ACC112 (cell line): Measurements from ENCODE around the gene CTIF.

Experiments used
- H2AFZ ChIP-seq: fragments of 200-600 bp; sonication (generic); one replicate; pipeline ENCODE4 v1.6.0; 2017; ENCODE audit warnings: antibody characterized with exemption, low read length; ENCODE audit not compliant: unreplicated experiment
- H3K27ac ChIP-seq: fragments of 200-600 bp; sonication (generic); 2 replicates; pipeline ENCODE4 v1.5.1; 2014; ENCODE audit warnings: low read depth, mild to moderate bottlenecking, antibody characterized with exemption, low read length, moderate library complexity
- H3K27me3 ChIP-seq: fragments of 200-600 bp; sonication (generic); 2 replicates; pipeline ENCODE4 v1.6.1; 2014; ENCODE audit warnings: mild to moderate bottlenecking, antibody characterized with exemption, low read length, moderate library complexity, mixed read lengths; ENCODE audit not compliant: insufficient read depth
- H3K36me3 ChIP-seq: fragments of 200-600 bp; sonication (generic); 2 replicates; pipeline ENCODE4 v1.6.1; 2016; ENCODE audit warnings: mild to moderate bottlenecking, antibody characterized with exemption, low read length, moderate library complexity, mixed read lengths; ENCODE audit not compliant: insufficient read depth
- H3K4me1 ChIP-seq: fragments of 200-600 bp; sonication (generic); one replicate; pipeline ENCODE4 v1.6.1; 2016; ENCODE audit warnings: low read length, mixed read lengths; ENCODE audit not compliant: insufficient read depth, unreplicated experiment, control insufficient read depth
- H3K4me3 ChIP-seq: fragments of 200-600 bp; sonication (generic); 2 replicates; pipeline ENCODE4 v1.5.1; 2014; ENCODE audit warnings: mild to moderate bottlenecking, low read depth, low read length
- H3K79me2 ChIP-seq: fragments of 200-600 bp; sonication (generic); one replicate; pipeline ENCODE4 v1.6.0; 2016; ENCODE audit warnings: low read length; ENCODE audit not compliant: control insufficient read depth, unreplicated experiment, insufficient read depth

CTIF gene

GRCh38 chr18:48667276-48668254 is 128.7 kb downstream of the CTIF start:
- H3K27me3 ChIP-seq: no peaks in the 10 kb centered on the region
- H3K4me1 ChIP-seq: peaks cover 3% of the 10 kb centered on the region
- H2AFZ ChIP-seq: no peak overlapping the region
- H3K4me3 ChIP-seq: no peak overlapping the region
- no peaks in the 10 kb centered on the region for H3K79me2 ChIP-seq
- no peak overlapping the region for H3K27ac ChIP-seq
- peaks cover 26% of the 10 kb centered on the region for H3K36me3 ChIP-seq

GRCh38 chr18:48668466-48669179 is 129.8 kb downstream of the CTIF start:
- no peak overlapping the region for H2AFZ ChIP-seq
- no peak overlapping the region for H3K27ac ChIP-seq
- H3K4me1 ChIP-seq: peaks cover 2% of the 10 kb centered on the region
- H3K27me3 ChIP-seq: no peaks in the 10 kb centered on the region
- H3K79me2 ChIP-seq: no peaks in the 10 kb centered on the region
- H3K4me3 ChIP-seq: no peak overlapping the region
- H3K36me3 ChIP-seq: peaks cover 26% of the 10 kb centered on the region

- Histone ChIP-seq H3K36me3 (peaks cover 26% of the 10 kb centered on the region), H3K27ac (no peak overlapping the region), H3K4me1 (peaks cover 8% of the 10 kb centered on the region), H3K27me3 (no peaks in the 10 kb centered on the region), H2AFZ (no peak overlapping the region), H3K4me3 (no peak overlapping the region), H3K79me2 (no peaks in the 10 kb centered on the region)
Observed at GRCh38 chr18:48669180-48669675, 130.4 kb downstream of the CTIF start.

GRCh38 chr18:48669991-48670750 is 131.3 kb downstream of the CTIF start:
- no peak overlapping the region for H2AFZ ChIP-seq
- no peaks in the 10 kb centered on the region for H3K27me3 ChIP-seq
- peaks cover 26% of the 10 kb centered on the region for H3K36me3 ChIP-seq
- no peaks in the 10 kb centered on the region for H3K79me2 ChIP-seq
- peaks cover 14% of the 10 kb centered on the region for H3K4me1 ChIP-seq
- H3K4me3 ChIP-seq: no peak overlapping the region
- no peak overlapping the region for H3K27ac ChIP-seq

- Histone ChIP-seq H3K4me1 (peaks cover 21% of the 10 kb centered on the region), H2AFZ (no peak overlapping the region), H3K27me3 (no peaks in the 10 kb centered on the region), H3K27ac (no peak overlapping the region), H3K36me3 (peaks cover 20% of the 10 kb centered on the region), H3K4me3 (no peak overlapping the region), H3K79me2 (no peaks in the 10 kb centered on the region)
Observed at GRCh38 chr18:48670751-48671560, 132.1 kb downstream of the CTIF start.

GRCh38 chr18:48671561-48671945 is 132.7 kb downstream of the CTIF start:
- Histone ChIP-seq H3K27ac (no peak overlapping the region), H3K79me2 (no peaks in the 10 kb centered on the region)

GRCh38 chr18:48672671-48673340 is 134.0 kb downstream of the CTIF start:
- peaks cover 20% of the 10 kb centered on the region for H3K36me3 ChIP-seq
- no peaks in the 10 kb centered on the region for H3K27me3 ChIP-seq
- no peak overlapping the region for H2AFZ ChIP-seq
- H3K4me3 ChIP-seq: no peak overlapping the region
- H3K79me2 ChIP-seq: no peaks in the 10 kb centered on the region
- peaks cover 30% of the 10 kb centered on the region for H3K4me1 ChIP-seq
- no peak overlapping the region for H3K27ac ChIP-seq

More at GRCh38 chr18:48671561-48671945, 132.7 kb downstream of the CTIF start:
- no peak overlapping the region for H3K4me3 ChIP-seq
- no peak overlapping the region for H2AFZ ChIP-seq
- no peaks in the 10 kb centered on the region for H3K27me3 ChIP-seq
- H3K4me1 ChIP-seq: peaks cover 27% of the 10 kb centered on the region
- peaks cover 20% of the 10 kb centered on the region for H3K36me3 ChIP-seq

- Histone ChIP-seq H3K27me3 (no peaks in the 10 kb centered on the region), H2AFZ (no peak overlapping the region), H3K79me2 (no peaks in the 10 kb centered on the region), H3K4me3 (no peak overlapping the region), H3K27ac (no peak overlapping the region), H3K36me3 (peaks cover 20% of the 10 kb centered on the region), H3K4me1 (peaks cover 30% of the 10 kb centered on the region)
Observed at GRCh38 chr18:48673456-48673852, 134.6 kb downstream of the CTIF start.

- Histone ChIP-seq H3K4me1 (peaks cover 30% of the 10 kb centered on the region), H3K27ac (peak overlapping the region; percentile 40; the same call in 1 of the 2 replicates), H3K79me2 (no peaks in the 10 kb centered on the region), H2AFZ (no peak overlapping the region), H3K27me3 (no peaks in the 10 kb centered on the region), H3K4me3 (no peak overlapping the region), H3K36me3 (peaks cover 20% of the 10 kb centered on the region)
Observed at GRCh38 chr18:48673853-48674721, 135.3 kb downstream of the CTIF start.
